Posterior vena cava (tissue), 2 donors: Measurements from ENCODE around the gene SP140. TPM values are rescaled to one million over a fixed set of nuclear protein-coding genes. Genes with fewer than 3 reads are reported as not detected.

ENCODE experiments used
- DNase-seq: peaks from one replicate; pipeline ENCODE4 v3.0.0-alpha.2; 2020; ENCODE audit warnings: low spot score
- intact Hi-C, 2 donors: fragments of 100-400 bp; cut with DNase I; formaldehyde crosslinking; loops; one replicate each; pipeline versions ENCODE4 v1.14.1 to v1.14.2; 2022 to 2023
- long read RNA-seq, 2 donors: library from polyadenylated mRNA; unstranded; transcript quantifications; one replicate each; pipeline ENCODE4 v2.0.0, GENCODE V29; 2020 to 2021
- total RNA-seq, 2 donors: library from RNA; stranded (reverse); fragmentation: NEBNext Ultra II Directional; extraction: Animal tissue kit (Norgen Biotek cat#: 25700); gene quantifications; one replicate each; pipeline ENCODE4 v1.2.1, GENCODE V29; 2021
- donor health status: DM: yes; HTN: yes; CAD: no.
- donor health status: DM: yes; HTN: yes; CAD: no.

The SP140 gene
- 1 to 10 TPM; 2.3 to 4.5 TPM for total RNA-seq
- long read RNA-seq, donor 1, partial matches to known transcripts, result 1 of 1 reads
- long read RNA-seq, donor 1, other reads (novel, unspliced or antisense), result 0 of 1 reads
- long read RNA-seq, donor 2, partial matches to known transcripts, result 0 of 2 reads
- long read RNA-seq, donor 2, other reads (novel, unspliced or antisense), result 1 of 2 reads

- intact Hi-C loops, result no loop called here
- DNase-seq, result no peak
These were observed at the start of gene SP140 for GRCh38 chr2:230225486-230225885. SP140 (plus strand) TSS chr2:230225736; CDS start chr2:230225845, 109 bp downstream.

DNA sequence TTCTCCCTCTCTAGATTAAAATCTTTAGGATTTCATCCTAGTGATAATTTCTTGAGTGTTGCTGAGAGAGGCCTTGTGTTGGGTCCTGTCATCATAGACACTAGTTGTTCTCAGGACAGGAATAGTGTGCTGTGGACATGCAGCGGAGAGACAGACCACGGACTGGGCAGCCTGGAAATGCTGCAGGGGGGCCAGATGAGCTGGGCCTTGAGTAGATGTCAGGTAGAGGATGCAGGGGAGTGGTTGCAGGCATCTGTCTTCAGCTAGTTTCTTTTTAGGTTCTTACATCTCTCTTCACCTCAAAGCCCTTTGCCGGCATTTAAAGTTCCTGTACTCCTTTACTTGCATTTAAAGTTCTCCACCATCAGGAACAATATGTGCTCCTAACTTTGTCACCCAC is 48.5 kb upstream of the SP140 start:
- intact Hi-C loops, result no loop called here

DNA sequence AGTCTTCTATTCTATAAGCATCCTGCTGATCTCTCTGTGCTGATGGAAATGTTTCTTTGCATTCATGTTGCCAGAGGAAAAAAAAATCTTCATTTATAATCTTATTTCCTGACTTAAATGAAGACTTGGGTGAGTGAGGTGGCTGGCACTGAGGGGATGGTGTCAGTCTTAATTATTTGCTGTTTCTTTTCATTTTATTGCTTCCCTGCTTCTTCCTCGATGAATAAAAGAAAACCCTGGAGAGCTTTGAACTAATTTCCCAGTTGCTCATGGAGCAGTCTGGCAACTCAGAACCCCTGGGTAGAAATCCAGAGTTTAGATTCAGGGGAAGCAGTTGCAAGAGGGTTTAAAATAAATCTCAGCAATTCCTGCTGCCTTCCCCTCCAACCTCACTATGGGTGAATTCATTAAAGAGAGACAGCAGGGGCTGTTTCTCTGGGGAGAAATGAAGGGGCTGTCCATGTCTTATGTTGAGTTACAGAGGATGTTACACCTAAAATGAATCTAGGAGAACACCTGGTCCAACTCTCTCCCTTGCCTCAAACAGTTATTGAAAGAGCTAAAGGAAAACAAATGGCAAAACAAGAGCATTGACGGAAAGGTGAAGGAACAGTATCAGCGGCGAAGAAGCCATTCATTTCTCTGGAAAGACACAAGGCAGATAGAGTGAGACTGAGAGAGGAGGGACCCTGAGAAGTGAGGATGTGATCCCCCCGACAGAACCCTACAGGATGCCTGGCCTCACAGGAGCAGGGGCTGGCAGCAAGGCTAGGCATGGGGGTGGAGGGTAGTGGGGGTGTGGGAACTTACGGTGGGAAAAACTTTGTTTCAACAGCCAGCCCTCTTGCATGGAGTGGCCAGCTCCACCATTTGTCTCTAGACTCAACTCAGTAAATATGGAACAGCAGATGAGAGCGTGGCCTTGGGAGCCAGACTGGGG is 46.7 kb upstream of the SP140 start:
- no peak for DNase-seq
- intact Hi-C loops, result no loop called here

More for the DNA sequence above, 48.5 kb upstream of the SP140 start:
- DNase-seq, result no peak

DNA sequence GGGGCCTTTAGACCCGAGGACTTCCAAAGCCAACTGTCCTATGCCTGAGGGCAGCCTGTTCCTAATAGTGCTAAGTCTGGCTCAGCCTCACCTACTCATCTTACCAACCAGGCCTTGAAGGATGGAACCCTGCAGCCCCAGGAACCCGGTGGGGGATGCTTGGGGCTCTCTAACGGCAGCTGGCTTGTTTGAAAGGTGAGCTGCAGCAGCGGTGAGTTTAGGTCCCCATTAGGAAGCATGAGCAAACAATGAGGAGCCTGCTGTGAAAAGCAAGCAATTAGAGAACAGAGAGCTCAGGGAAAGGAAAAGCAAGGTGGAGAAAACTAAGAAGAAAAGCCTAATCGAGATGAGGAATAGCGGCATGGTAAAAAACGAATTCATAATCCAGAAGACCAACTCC is 45.6 kb upstream of the SP140 start:
- intact Hi-C loops, result loop anchor here in 1 of 2 donors (10.0 kb wide), 1 partner anchor 435 kb away; no protein-coding TSS in a partner anchor
- no peak for DNase-seq

DNA sequence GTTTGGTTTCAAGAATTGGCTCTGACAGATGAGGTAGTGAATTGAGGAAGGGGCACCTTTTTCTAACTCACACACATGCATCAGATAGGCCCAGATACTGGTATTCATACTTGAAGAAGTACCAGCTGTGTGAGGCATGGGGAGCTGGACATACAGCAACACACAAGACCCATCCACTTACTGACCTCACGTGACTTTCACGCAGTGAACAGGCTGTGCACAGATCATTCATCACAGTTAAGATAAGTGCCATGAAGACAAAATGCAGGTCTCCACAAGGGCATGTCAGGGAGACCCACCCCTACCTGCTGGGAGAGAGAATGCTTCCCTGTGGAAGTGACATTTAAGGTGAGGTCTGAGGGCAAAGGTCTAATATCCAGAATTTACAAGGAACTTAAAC is 44.3 kb upstream of the SP140 start:
- no peak for DNase-seq
- intact Hi-C loops, result loop anchor here in 1 of 2 donors (10.0 kb wide), 1 partner anchor 434 kb away; no protein-coding TSS in a partner anchor

- intact Hi-C loops, result loop anchor here in 1 of 2 donors (10.0 kb wide), 1 partner anchor 430 kb away; no protein-coding TSS in a partner anchor
- no peak for DNase-seq
These were observed 40.6 kb upstream of the SP140 start for GRCh38 chr2:230184727-230185578.

- intact Hi-C loops, result no loop called here
- DNase-seq, result no peak
These were observed 23.0 kb upstream of the SP140 start for GRCh38 chr2:230202430-230203109.

DNA sequence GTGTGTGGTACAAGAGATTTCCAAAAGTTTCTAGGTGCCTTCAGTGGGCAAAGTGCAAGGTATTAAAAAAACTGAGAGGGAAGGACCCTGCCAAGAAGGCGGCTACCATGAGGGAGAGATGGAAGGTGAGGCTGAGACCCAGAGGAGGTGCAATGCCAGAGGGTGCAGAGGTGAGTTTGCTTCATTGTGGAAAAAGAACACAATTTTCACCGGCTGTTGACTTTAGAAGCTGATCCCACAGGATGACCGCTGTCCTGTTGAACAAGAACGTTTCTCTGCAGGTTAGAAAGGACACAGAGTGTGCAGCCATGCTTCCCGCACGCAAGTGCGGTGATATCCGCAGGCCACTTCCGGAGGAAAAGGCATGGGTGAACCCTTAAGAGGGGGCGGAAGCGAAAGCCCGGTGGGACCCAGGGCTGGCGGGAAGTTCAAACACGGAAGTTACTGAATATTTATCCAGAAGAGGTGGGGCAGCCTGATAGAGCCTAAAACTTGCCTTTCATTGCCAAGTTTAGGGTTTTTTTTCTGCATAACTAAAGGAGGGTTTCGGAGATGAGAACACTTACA is 22.3 kb upstream of the SP140 start:
- no peak for DNase-seq
- intact Hi-C loops, result no loop called here

- DNase-seq, result no peak
- intact Hi-C loops, result no loop called here
These were observed 20.5 kb upstream of the SP140 start for GRCh38 chr2:230205034-230205433.

GRCh38 chr2:230205721-230206120 is 19.8 kb upstream of the SP140 start:
- intact Hi-C loops, result no loop called here
- DNase-seq, result no peak

DNA sequence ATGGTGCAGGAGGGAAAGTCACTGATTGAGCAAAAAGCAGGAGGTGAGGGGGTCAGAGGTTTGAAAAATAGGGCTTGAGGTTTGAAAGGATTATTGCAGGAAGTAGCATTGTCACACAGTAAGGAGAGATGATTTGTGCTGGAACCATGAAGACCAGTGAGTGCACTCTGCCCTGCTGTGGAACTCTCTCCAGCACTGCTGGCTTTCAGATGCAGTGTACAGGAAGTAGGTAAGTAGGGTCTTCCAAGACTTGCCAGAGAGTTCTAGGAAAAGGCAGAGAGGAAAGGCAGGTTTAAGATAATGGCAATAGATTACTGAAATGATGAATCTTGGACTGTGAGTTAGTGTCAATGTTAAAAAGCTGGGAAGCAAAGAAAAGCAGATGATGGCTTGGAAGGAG is 17.0 kb upstream of the SP140 start:
- intact Hi-C loops, result no loop called here

DNA sequence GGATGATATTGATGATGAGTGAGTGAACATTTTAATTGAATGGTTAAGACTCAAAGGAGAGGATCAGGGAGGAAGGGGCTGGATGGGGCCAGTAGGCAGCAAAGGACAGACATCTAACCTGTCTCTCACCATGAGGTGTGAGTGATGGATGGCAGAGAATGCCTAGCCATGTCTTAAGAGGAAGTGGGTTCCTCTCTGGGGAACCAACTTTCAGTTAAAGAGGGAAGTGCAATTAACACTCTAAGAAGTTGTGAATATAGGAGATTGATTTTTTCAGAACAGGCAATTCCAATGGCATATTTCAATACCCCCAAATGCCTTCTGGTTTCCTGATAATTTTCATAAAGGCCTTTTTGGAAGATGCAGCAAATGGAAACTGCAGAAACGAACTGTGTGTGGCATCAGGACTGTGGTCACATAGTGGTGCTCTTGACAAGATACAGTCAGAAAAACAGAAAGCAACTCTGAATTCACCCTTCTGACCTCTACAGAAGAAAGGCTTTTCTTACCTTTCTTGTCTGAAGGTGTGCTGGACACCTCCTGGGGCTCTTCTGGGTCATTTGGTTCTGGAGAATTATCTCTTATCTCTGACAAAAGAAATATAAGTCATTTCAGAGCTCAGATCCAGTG is 16.0 kb upstream of the SP140 start:
- DNase-seq, result no peak
- intact Hi-C loops, result no loop called here

More for the DNA sequence above, 17.0 kb upstream of the SP140 start:
- DNase-seq, result no peak

DNA sequence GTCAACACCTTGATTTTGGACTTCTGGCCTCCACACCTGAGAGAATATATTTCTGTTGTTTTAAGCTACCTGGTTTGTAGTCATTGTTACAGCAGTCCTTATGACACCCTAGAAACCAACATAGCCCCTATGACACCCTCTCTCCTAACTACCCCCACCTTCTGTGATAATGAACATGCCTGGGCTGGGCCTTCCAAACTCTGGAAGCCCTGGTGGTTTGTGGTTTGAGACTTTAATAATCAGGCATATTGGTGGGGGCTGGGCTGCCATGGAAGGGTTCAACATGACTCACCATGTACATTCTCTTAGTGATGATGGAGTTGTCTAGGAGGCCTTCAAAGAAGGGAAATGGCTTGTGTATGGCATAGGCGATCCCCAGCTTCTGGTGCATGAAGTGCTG is 9.0 kb upstream of the SP140 start:
- intact Hi-C loops, result no loop called here
- DNase-seq, result no peak

DNA sequence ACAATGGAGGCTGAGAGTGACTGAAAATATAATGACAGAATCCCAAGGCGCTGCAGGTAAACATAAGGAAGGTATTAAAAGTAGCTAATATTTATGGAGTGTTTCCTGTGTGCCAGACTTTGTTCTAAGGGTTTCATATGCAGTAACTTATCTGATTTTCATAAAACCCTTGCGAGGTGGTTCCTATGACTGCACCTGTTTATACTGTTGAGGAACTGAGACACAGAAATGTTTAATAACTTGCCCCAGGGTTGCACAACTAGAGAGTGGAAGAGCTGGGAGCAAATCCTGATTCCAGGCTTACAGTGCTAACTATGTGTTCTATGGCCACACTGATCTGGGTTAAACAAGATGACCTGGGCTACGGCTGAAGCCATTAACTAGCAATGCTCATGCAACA is 8.1 kb upstream of the SP140 start:
- DNase-seq, result no peak
- intact Hi-C loops, result no loop called here

GRCh38 chr2:230218421-230218820 is 7.1 kb upstream of the SP140 start:
- intact Hi-C loops, result no loop called here
- DNase-seq, result no peak

DNA sequence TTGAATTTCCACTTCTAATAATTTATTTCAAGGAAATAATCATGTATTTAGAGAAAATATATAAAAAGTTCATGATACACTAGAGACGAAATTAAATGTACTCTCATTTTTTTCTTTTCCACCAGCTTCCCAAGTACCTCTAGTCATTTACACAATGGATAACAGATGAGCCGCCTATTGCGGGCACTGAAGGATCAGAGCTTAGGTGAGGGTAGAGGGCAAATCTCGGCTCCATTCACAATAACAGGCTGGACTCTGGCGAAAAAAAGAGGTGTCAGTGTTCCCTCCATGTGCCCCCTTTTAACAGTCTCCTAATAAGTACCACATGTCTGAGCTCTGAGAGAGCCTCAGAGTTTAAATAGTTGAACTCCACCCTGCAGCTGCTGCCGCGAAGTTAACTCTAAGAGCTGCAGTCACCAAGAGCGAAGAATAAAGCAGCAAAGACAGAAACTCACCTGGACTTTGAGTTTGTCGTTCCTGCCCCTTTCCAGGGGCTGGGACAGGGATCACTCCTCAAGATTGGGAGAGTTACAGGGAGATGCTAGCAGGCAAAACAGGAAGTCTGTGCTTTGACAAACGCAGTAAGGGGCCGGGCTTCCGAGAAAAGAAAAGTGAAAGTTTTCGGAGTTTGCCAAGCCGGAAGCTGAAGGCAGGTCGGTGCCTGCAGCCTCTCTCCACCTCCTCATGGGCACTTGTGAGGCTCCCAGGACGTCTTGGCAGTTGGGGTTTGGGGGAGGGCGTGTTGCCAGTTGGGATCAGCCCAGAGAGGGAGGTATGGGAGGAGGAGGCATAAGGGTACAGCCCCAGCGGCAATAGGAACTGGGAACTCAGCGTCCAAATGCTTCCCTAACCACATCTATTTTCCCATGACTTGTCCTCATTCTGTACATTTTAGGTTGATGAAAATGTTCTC is 5.9 kb upstream of the SP140 start, which contains the start of gene SP110:
Gene SP110 (minus strand): TSS at position 566 of the 913 bp plus-strand sequence. CDS start 3,057 bp downstream, outside the sequence.
- peak; percentile 91 for DNase-seq
- intact Hi-C loops, result no loop called here

GRCh38 chr2:230220347-230220969 is 5.1 kb upstream of the SP140 start:
- no peak for DNase-seq
- intact Hi-C loops, result no loop called here
